GM12873 (cell line): ENCODE data around the gene IL1RAPL1.

Source experiments
- TF ChIP-seq, protein P1 (sequence below): IDR thresholded peaks from 2 replicates; pipeline ENCODE4 v1.5.1; 2012; ENCODE audit warnings: low read depth, mild to moderate bottlenecking, moderate library complexity, low read length, control low read depth; ENCODE audit not compliant: insufficient read depth; ENCODE audit errors: missing control alignments

IL1RAPL1 gene

DNA sequence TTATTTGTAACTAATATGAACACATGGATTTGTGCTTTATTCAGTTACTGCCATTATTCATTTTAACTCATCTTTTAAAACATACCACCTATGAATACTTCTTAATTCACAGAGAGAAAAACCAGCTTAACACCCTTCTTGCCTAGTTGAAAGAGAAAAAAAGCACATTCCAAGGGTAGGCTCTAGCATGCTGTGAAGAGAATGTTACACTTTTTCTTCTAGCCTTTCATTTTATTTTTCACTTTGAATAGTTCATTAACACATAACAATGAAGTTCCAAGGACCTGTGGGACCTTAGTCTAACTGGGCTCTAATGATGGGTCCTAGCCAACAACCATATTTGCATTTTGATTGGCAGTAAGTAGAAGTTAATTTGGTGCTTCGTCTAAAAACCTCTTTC, 1348.2 kb downstream of the IL1RAPL1 start:
- TF ChIP-seq, protein P1, sequence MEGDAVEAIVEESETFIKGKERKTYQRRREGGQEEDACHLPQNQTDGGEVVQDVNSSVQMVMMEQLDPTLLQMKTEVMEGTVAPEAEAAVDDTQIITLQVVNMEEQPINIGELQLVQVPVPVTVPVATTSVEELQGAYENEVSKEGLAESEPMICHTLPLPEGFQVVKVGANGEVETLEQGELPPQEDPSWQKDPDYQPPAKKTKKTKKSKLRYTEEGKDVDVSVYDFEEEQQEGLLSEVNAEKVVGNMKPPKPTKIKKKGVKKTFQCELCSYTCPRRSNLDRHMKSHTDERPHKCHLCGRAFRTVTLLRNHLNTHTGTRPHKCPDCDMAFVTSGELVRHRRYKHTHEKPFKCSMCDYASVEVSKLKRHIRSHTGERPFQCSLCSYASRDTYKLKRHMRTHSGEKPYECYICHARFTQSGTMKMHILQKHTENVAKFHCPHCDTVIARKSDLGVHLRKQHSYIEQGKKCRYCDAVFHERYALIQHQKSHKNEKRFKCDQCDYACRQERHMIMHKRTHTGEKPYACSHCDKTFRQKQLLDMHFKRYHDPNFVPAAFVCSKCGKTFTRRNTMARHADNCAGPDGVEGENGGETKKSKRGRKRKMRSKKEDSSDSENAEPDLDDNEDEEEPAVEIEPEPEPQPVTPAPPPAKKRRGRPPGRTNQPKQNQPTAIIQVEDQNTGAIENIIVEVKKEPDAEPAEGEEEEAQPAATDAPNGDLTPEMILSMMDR = no peak

DNA sequence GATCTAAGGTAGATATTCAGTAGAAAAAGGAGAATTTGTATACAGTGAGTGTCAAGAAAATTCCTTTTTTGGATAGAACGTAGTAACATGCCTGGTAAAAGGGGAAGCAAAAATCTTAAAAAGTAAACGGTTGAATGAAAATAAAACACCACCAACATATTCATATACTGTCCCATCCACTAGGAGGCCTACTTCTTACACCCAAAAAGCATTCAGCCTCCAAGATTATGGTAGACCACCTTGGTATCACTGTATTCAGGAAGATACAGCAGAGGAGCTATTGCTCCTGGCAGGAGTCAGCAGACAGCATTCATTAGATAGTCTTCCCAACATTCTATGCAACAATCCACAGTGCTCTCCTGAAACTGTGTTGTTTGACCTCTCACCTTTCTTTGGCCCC, 1353.5 kb downstream of the IL1RAPL1 start:
- TF ChIP-seq, protein P1 = no peak

DNA sequence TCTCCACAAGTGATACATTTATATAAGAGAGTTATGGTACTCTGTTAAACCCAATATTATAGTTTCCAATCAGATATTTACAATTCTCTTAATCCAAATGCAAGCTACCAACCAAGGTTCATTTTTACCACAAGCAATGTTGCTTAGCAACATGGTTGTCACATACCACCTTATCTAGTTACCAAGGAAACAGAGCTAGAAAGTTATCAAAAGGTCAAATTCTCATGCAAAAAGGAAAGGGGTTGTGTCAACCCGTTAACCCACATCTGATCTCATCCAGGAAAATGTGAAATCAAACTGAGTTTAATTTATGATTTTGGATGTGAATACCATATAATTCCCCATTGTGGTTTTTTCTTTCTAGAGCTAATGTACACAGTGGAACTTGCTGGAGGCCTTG, 1354.0 kb downstream of the IL1RAPL1 start:
- TF ChIP-seq, protein P1 = no peak

DNA sequence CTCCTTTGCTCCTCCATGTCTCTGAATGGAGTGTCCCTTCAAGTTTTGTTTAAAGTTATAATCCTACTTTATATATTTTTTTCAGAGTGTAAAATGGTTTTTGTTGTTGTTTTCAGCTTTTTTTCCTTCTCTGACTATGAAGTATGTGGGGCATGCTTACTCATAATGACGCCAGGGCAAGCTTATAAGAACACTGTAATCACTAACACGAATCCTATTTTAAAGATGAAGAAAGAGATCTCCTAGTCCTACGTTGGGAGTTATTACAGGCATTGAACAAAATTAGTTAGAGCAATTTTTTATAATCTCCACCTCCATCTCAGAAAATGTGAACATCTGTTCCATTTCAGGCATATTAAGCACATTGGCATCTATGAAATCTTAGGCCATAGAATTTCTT, 1360.0 kb downstream of the IL1RAPL1 start:
- TF ChIP-seq, protein P1 = no peak

DNA sequence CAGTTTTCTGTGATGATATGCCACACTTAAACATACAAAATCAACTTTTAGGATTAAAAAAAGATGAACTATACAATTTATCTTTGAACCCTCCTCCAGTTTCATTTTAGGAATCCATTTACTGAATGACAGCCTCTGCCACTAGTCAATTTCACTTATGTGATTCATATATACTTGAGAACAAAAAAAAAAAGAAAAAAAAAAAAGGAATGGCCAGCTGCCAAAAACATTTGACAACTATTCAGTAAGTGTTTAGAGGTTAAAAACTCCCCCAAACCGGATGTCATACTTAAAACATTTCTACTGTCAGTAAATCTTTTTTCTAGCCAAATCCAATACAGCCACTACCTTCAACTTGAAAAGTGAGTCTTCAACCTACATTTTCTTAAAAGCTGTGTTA, 1361.4 kb downstream of the IL1RAPL1 start:
- TF ChIP-seq, protein P1 = no peak

DNA sequence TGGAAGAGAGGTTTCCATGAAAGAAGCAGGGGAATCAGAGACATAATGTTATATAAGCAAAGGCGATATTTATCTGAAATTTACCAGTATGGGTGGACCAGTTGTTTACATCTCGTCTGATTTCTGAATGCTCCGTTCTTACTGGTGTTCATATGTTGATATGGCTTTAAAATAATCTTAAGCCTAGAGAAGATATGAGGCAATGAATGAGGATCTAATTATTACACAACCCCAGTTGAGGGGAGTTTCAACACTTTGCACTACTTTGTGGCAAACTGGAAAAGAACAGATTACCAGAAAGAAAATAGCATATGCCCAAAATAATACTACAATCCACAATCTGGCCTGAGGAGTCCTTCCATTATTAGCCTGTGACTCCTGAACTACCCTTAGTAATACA, 1364.8 kb downstream of the IL1RAPL1 start:
- TF ChIP-seq, protein P1 = no peak

DNA sequence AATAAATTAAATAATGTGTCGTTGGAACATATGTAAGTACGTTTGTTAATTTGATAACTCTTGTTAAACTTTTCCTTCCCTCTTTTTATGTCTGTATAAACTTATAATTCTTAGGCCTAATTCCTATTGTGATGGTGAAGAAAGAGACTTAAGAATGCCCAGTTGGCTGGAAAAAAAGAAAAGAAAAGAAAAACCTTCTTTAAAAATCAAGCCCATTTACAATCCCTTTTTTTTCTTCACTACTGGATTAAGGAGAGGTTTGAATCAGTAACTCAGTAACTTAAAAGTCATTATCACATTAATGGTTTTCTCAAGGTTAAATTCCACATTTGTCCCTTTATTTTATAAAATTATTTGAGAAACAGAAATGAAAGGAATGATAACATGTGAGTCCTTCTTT, 1374.8 kb downstream of the IL1RAPL1 start:
- TF ChIP-seq, protein P1 = no peak
